GM04503 (cell line): ENCODE results near the gene UNC119B.

ENCODE experiments used
- DNase-seq: peaks from one replicate; pipeline ENCODE4 v3.0.0-alpha.2; 2012; ENCODE audit warnings: low read depth

UNC119B gene

DNA sequence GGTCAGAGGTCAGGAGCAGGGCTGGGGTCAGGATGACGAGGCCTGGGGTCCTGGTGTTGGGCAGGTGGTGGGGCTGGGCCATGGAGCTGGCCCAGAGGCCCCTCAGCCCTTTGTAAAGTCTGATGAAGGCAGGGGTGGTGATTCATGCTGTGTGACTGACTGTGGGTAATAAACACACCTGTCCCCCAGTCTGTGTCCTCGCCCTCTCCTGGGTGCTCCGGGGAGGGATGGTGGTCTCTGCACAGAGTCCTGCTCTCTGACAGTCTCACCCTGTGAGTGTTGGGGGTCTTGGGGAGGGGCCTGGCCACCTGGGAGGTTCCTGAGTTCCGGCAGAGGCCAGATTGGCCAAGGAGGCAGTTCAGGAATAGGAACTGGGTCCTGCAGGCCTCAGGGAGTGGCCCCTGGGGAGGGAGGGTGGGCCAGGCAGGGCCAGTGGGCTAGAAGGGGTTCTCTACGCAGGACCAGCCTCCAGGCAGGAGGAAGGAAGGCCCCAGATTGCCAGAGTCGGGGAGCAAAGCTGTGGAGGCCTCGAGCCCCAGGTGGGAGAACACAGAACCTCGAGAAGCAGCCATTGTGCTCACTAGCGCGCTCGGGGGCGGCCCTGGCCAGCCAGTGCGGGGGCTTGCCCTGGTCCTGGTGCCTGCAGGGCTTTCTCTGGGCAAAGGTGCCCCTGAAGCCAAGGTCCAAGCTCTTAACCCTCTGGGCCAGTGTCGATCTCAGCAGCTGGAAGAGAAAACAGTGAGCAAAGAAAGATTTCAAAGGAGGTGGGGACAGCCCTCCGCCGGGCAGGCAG, 29.8 kb downstream of the UNC119B start:
- no peak for DNase-seq

DNA sequence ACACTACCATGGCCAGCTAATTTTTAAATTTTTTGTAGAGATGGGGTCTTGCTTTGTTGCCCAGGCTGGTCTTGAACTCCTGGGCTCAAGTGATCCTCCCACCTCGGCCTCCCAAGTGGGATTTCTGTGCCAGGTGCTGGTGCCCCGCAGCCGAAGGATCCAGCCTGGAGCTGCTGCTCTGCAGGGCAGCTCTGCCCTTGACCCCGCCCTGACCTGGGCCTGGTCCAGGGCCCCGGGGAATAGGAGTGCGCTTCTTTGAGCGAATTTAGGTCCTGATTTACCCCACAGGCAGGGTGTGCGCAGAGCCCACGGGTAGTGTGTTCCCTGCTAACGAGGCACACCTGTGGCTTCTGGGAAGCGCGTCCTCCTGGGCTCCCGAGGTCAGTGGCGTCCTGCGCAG, 30.6 kb downstream of the UNC119B start:
- no peak for DNase-seq

DNA sequence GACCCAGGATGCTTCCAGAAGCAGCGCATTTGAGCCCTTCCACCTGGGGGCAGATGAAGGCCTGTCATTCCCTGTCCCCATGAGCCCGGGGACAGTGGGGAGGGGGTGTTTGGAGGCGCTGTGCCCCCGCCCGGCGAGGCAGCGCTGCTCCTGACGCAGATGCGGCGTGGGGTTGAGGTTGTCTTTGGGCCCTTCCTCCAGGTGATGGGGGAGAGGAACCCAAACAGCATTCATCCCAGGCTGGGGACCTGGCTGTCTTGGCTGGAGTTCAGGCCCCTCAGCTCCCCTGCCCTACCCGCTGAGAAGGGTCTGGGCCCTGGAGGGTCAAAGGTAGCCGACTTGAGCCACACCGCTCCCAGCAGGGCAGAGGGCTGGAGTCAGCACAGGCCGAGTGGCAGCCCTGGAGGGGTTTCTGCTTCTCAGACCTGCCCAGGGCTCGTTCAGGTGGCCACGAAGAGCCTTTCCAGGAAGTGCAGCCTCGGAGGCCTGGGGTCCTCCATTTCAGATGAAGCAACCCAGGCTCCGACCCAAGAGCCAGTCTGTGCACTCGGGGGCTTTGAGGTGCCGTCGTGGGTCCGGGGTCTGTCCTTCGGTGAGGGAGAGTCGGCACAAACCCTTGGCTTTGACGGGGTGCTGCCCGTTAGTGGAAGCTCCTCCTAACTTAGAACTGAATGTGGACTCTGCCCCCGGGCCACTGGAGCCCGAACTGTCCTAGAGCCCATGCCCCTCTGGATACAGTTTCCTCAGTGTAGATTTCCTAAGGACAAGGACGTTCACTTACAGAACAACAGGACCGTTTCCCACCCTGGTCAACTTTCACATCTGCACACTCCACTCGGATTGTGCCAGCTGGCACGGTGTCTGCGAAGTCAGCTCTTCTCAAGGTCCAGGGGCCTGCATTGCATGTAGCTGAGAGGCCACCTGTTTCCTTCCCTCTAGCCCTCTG, 31.5 kb downstream of the UNC119B start:
- DNase-seq, result no peak

DNA sequence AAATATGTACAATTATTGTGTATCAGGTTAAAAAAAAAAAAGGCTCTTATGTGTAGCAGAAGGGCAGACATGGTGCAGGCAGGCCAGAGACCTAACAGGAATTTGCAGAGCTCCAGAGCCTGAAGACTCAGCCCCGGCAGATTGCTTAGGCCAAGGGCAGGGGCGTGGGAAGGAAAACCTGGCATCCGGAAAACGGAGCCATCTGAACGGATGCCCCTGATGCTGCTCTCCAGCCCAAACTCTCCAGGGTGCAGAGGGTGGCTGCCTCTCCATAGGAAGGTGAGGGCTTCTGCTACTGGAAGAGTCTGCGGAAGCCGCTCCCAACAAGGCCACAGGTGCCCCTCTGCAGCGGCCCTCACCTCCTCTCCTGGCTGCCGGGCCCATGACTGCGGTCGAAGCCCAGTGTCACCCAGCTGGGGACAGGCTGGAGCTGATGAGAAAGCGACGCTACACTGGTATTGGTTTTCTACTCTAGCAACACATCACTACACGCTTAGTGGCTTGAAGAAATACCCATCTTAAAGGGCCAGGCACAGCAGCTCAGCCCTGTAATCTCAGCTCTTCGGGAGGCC, 34.8 kb downstream of the UNC119B start:
- no peak for DNase-seq

DNA sequence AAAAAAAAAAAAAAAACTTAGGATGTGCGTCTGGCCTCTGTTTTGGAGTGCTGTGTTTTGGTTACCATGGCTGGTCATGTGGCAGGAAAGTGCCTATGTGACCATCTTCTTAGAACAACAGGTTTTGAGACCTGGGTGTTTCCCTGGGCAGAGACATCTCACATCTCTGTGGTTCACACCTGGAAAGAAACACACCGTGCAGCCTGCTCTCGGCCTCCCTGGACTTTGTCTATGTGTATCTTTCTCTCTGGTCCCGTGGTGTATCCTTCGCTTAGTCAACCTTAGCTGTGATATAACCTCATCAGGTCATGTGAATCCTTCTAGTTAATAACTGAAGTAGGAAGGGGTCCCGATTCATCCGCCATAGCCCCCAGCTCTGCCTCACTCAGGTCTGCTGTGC, 38.0 kb downstream of the UNC119B start:
- DNase-seq, result no peak

DNA sequence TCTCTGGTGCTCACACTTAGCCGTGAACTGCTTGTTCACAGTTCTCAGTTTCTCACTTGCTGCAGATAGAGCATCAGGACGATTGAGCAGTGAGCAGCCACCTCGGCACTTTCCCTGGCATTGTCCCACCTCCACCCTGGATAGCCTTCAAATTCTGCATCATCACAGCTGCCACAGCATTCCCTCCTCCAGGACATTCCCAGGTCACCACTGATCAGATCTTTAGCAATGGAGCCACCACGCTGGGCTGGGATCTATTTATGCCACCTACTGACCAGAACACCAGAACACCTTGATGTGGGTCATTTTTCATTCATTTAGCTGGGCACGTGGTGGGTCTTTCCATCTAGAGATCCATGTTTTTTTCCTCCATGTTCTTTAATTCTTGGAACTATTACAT, 39.0 kb downstream of the UNC119B start:
- DNase-seq, result no peak

DNA sequence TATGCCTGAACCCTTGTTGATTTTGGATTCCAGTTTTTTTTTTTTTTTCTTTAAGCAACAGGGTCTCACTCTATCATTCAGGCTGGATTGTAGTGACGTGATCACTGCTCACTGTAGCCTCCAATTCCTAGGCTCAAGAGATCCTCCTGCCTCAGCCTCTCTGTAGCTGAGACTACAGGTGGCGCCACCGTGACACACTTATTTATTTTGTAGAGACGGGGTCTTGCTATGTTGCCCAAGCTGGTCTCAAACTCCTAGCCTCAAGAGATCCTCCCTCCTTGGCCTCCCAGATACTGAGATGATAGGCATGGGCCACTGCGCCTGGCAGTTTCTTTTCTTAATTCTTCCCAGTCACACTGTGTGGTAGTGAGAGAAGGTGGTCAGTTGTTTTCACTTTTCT, 40.5 kb downstream of the UNC119B start:
- no peak for DNase-seq

DNA sequence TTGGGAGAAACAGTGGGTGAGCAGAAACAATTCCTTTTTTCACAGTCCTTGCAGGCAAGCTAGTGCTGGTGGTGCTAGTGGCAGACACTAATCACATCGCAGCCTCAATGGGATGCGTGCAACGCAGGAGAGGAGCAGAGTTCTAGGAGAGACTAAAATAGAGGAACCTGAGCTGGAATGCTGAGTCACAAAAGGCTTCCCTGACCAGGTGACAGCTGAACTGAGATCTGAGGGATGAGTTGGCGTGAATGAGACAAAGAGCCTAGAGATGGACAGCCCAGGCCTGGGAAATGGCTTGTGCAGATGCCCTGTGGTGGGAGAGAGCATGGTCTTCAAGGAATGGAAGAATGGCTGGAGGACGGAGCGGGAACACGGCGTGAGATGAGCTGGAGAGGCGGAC, 41.1 kb downstream of the UNC119B start:
- no peak for DNase-seq

DNA sequence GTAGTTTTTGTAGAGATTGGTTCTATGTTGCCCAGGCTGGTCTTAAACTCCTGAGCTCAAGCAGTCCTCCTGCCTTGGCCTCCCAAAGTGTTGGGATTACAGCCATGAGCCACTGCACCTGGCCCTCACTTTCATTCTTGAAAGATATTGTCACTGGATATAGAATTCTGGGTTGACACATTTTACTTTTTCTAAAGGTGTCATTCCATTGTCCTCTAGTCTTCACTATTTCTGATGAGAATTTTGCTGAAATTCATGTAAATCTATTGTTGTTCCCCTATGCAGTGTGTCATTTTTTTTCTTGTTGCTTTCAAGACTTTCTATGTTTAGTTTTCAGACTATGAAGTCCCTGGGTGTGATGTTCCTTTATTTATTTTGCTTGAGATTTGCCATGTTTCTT, 44.5 kb downstream of the UNC119B start:
- DNase-seq, result no peak

DNA sequence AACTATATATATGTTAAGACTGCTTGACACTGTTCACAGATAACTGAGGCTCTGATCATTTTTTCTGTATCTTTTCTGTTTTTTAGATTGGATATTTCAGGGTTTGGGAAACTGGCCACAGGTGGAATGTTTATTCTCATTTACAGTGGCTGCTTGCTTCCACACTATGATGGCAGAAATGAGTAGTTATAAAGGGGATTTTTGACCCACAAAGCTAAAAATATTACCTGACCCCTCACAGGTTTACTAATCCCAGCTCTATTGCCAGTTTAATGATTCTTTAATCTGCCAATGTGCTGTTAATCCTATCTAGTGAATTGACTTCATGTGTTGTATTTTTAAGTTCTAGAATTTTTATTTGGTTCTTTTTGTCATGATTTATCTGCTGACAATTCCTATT, 45.0 kb downstream of the UNC119B start:
- no peak for DNase-seq

DNA sequence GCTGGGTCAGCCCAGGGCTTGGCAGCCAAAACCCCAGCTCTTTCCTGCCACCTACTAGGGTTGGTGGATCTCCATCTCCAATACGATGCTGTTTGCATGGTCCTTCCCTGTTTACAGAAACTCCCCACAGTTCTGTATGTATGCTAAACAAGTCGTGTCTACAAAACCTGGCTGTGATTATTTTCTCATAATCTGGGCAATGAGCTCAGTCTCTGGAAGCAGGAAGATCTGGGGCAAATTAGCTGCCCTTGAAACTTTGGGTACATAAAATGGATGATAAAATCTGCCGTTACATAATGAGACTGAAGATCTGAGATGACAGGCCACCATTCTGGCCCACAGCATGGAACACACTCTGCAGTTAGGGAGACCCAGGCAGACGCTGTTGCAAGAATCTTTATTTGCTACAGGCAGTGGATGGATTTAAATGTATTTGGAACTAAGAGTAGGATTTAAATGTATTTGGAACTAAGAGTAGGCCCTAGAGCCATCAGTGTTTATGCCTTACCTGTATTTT, 47.0 kb downstream of the UNC119B start:
- DNase-seq, result no peak

DNA sequence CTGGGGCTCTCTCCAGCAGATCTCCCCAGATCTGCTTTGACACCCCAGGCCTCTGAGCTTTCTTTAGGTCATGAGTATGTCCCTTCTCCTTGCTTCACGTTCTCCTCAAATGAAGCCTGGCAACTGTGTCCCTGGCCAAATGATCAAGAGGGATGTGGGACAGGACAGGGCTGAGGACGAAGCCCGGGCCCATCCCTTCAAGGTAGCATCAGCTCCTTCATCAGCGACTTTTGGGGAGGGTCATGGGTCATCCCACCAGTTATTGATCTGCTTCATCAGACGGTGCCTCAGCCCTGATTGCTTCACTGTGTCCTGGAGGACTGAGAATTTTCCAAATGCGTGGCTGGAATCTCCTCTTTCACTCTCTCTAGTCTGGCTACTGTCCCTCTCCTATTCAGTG, 47.7 kb downstream of the UNC119B start:
- DNase-seq, result no peak

DNA sequence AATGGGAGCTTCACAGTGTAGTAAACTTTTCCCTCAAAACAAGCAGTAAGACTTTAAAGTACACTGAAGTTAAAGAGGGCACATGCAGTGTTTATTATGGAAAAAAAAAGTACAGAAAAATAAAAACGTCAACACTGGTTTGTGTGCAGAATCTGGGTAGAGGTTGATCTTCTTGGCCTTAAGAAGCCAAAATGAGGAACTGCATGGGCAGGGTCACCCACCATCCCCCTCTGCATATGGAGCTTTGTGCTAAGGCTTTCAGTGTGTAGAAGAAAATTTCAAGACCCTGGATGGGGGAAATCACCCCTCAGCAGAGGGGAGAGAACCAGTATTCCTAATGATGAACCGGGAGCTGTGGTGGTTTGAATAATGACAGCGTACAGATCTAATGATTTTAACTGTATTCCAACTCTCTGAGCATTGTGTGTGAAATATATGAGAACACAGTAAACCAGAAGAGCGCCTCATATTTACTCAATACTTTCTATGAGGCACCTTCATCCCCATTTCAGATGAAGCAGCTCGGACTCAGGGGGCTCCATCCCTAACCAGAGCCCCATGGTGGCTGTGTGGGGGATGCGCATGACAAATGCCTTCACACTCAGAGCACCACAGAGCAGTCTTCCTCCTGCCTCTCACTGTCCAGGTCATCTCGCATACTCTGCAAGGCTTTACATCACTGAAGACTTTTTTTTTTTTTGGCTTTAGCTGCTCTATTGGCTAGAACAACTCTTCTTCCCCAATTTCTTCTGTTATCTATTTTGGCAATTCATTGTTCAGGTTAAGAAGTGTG, 48.7 kb downstream of the UNC119B start:
- DNase-seq, result no peak

DNA sequence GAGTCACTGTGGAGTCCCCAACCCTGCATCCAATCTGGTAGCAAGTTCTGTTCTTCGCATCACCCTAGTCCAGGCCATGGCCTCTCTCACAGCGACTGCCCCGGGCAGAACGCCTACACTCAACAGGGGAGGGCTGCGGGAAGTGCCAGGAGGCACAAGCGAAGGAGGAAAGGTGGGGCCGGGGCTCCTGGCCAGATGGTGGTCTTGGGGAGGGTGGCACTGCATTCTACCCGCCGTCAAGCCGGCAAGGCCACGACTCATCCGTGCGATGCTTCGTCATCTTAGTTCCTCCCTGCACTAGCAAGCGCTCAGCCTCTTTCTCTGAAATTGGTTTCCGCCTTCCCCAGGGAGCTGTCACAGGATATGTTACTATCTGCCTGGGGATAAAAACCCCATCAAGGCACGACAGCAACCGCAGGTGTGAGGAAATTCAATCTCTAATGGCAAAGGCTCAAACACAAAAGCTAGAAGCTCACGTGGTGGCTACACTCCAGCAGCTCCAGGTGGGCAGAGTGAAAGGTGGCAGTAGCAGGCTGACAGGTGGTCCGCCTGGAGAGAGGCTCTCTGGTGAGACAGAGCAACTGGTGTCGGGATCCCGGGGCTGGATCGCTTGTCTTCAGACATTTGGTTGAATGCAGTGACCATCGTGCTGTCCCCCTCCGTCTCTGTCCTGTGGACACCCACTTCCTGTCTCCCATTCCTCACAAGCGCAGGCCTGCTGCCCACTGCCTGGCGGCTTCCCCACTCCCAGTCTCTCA, 49.5 kb downstream of the UNC119B start:
- DNase-seq, result no peak

DNA sequence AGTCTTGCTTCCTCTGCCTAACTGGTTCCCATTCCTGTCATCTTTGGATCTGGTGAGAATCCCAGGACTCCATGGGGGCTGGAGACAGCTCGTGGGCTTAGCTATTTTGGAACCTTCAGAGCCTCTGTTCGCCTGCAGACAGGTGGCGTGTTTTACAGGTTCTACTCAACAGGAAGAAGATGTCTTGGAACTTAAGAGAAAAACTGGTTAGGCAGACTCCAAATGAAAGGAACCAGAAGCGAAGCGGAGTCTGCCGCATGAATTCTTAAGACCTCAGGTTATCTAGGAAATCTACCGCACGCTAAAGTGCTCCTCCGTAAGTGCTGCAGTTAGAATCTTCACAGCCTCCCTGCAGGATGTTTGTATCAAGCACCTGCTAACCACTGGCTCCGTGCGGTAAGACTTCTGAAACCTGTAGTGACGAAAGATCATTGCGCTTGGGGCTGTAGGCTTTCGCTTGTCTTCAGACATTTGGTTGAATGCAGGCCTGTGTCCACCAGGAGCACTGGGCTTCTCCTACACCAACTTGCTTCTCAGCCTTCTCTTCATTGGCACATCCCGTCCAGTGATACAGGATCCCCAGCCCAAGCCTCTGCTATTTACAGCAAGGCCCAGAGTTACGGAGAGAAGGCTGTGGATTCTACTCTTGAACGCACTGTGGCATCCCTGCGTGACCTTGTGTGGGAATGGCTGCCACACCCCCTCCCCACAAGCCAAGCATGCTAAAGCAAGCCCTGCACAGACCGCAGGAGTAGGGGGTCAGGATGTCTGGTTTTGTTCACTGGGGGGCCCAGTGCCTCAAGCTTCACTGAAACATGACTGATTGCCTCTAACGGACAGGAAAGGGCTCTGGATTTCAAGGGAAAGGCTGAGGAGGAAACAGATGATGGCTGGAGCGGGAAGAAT, 50.3 kb downstream of the UNC119B start:
- DNase-seq, result no peak

DNA sequence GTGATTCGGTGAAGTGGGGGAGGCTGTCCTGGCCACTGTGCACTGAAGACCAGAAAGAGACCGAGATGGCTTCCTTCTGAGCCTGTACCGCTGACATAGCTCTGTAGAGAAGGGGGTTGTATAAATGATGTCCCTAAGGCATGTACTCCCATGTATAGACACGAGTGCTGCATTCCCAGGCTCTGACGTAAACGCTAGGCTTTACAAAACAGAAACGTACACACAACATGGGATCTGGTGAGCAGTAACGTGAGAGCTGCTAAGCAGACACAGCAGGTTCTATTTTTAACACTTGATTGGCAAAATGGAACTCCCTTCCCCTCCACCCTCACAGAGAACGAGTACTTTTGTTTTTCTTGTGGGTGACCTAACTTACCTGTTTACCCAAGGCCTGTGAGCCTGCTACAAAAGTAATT, 51.3 kb downstream of the UNC119B start:
- DNase-seq, result no peak

DNA sequence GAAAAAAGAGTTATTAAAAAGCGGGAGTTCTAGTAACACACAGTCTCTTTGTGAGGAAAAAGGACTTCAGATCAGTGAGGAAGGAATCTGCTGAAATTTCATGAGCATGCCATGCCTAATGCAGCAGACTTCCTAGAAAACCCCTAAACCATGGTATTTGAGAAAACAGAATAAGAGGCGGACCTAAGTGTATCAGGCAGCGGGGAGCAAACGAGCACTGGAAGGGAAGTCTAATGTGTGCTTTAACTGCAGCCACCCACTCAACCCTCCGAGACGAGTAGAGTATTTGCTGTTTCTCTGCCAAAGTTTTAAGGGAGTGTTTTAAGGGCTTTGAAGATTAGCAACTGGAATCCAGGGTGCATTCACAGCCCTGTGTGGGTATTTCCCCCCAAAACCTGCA, 51.8 kb downstream of the UNC119B start:
- no peak for DNase-seq

DNA sequence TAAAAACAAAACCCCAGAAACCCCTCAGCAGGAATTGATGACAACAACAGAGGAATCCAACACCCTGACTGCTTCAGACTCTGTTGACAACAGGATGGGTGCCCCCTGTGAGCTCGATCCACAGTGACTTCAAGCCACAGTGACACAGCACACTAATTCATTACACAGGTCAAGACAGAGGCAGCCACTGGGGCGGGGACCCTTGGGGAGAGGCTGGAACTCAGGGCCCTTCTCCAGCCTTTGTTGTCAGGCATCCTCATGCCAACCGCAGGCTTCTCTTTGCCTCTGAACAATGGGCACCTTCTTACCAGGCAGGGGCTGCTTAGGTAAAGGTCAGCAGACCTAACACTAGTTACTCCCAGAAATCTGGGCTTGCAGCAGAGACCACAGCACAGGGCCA, 53.0 kb downstream of the UNC119B start:
- no peak for DNase-seq

DNA sequence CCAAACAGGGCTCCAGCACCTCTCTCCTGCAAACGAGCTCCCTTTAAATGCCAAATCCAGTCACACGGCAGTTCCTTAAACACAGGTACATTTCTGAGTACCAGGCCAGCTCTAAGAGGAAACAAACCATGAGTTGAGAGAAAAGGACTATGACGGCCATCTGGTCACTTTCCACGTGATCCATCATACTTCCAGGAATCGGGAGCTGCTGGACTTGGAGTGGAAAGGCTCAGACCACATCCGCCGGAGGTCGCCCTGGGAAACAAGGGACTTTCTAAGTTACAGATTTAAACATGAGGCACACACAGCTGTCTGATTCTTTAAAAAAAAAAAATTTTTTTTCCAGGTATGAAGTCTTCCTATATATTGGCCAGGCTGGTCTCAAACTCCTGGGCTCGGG, 54.6 kb downstream of the UNC119B start:
- DNase-seq, result no peak

DNA sequence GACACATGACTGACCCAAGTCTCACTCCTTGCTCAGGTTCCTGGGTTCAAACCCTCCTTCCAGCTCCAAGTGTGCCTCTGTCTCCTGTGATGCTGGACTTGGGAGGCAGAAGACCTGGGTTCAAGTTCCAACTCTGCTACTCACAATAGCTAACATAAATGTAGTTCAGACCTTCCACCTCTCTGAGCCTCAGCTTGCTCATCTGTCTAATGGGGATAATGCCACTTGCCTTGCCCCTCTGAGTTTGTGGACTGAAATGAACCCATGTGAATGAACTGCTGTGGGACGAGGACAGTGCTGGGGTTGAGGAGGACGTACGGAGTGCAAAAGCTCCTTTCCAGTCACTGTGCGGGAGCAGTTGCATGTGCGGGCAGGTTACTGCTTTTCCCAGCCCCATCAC, 56.3 kb downstream of the UNC119B start:
- DNase-seq, result no peak
